NB4 (cell line): ENCODE data around the gene ABCG1.

ENCODE experiments used
- DNase-seq: peaks from one replicate; pipeline ENCODE4 v3.0.0; 2010; ENCODE audit warnings: low read depth
- H3K4me3 ChIP-seq: one replicate; pipeline ENCODE4 v1.5.1; 2011; ENCODE audit warnings: mild to moderate bottlenecking, low read depth, low read length, moderate library complexity
- CTCF ChIP-seq: IDR thresholded peaks from one replicate; pipeline ENCODE4 v1.5.1; 2012; ENCODE audit warnings: low read depth, low read length
- MAX ChIP-seq: IDR thresholded peaks from 2 replicates; pipeline ENCODE4 v1.6.1; 2011; ENCODE audit warnings: low read depth, low read length
- MYC ChIP-seq: IDR thresholded peaks from 2 replicates; pipeline ENCODE4 v1.6.1; 2011; ENCODE audit warnings: low read depth, low read length
- POLR2A ChIP-seq: IDR thresholded peaks from 2 replicates; pipeline ENCODE4 v1.6.1; 2011; ENCODE audit warnings: mild to moderate bottlenecking; ENCODE audit not compliant: insufficient read length; ENCODE audit errors: extremely low read depth

The ABCG1 gene

GRCh38 chr21:42312626-42313104 is 93.7 kb downstream of the ABCG1 start:
- DNase-seq: no peak
- TF ChIP-seq POLR2A (no peak), MYC (no peak), CTCF (no peak), MAX (no peak)
- H3K4me3 ChIP-seq: no peak overlapping the region

- no peak for TF ChIP-seq POLR2A
- TF ChIP-seq MYC: no peak
- no peak for TF ChIP-seq CTCF
- TF ChIP-seq MAX: no peak
- no peak overlapping the region for H3K4me3 ChIP-seq
- DNase-seq: peak; percentile 52
Measured at GRCh38 chr21:42313501-42313969, 94.6 kb downstream of the ABCG1 start.

GRCh38 chr21:42314616-42315295 is 95.8 kb downstream of the ABCG1 start:
- no peak for DNase-seq
- TF ChIP-seq MAX (no peak), MYC (no peak), CTCF (no peak), POLR2A (no peak)

GRCh38 chr21:42315296-42315891 is 96.5 kb downstream of the ABCG1 start, which contains the start of gene TFF3:
Gene TFF3, minus strand, starts transcription at chr21:42315409. Its CDS starts 35 bp downstream, at chr21:42315374.
- H3K4me3 ChIP-seq: no peak within 1 kb of the TSS
- TF ChIP-seq POLR2A: no peak
- TF ChIP-seq MYC: no peak
- no peak for TF ChIP-seq MAX
- no peak for TF ChIP-seq CTCF
- DNase-seq: no peak

More at GRCh38 chr21:42314616-42315295, 95.8 kb downstream of the ABCG1 start:
- H3K4me3 ChIP-seq: no peak overlapping the region

GRCh38 chr21:42316891-42317290 is 98.0 kb downstream of the ABCG1 start:
- TF ChIP-seq CTCF (no peak), MAX (no peak), MYC (no peak), POLR2A (no peak)
- no peak overlapping the region for H3K4me3 ChIP-seq
- no peak for DNase-seq
